Stimulated activated CD8-positive, alpha-beta memory T cell treated with anti-CD3 and anti-CD28 coated beads, Interleukin-4, amount 100 ng/mL, for 4 hours (primary cell): Measurements from ENCODE around the gene HOXB2.
"Not testable (repeated sequence)": the region's sequence is repeated elsewhere in the genome, so short reads cannot be mapped to it uniquely, and the experiment has no call there.

ENCODE experiments used
- DNase-seq, 2 donors: peaks; one replicate each; pipeline ENCODE4 v3.0.0-alpha.2; 2020; ENCODE audit warnings: low read depth in 2 of 2, low spot score in 1 of 2

Gene HOXB2

GRCh38 chr17:48515925-48516900, 28.7 kb downstream of the HOXB2 start:
- DNase-seq: no peak

- DNase-seq: no peak
Measured at GRCh38 chr17:48514477-48514876, 30.4 kb downstream of the HOXB2 start.

GRCh38 chr17:48513666-48514455, 31.0 kb downstream of the HOXB2 start:
- no peak for DNase-seq

- no peak for DNase-seq
Measured at GRCh38 chr17:48513097-48513496, 31.8 kb downstream of the HOXB2 start.

- no peak for DNase-seq
Measured at GRCh38 chr17:48510761-48511604, 33.9 kb downstream of the HOXB2 start.

- DNase-seq: no peak
Measured at GRCh38 chr17:48510381-48510760, 34.5 kb downstream of the HOXB2 start.

- not testable (repeated sequence) for DNase-seq
Measured at GRCh38 chr17:48509708-48510107, 35.2 kb downstream of the HOXB2 start.

GRCh38 chr17:48506246-48506645, 38.7 kb downstream of the HOXB2 start:
- DNase-seq: no peak

- peak in 1 of 2 donors; percentile 21 for DNase-seq
Measured at GRCh38 chr17:48505788-48506187, 39.1 kb downstream of the HOXB2 start.

- DNase-seq: no peak
Measured at GRCh38 chr17:48504953-48505352, 40.0 kb downstream of the HOXB2 start.

- DNase-seq: no peak
Measured at GRCh38 chr17:48503747-48504146, 41.2 kb downstream of the HOXB2 start.

- no peak for DNase-seq
Measured at GRCh38 chr17:48502901-48503300, 42.0 kb downstream of the HOXB2 start.

GRCh38 chr17:48502312-48502711, 42.6 kb downstream of the HOXB2 start:
- no peak for DNase-seq

GRCh38 chr17:48500435-48501426, 44.2 kb downstream of the HOXB2 start:
- DNase-seq: no peak

GRCh38 chr17:48499735-48500434, 45.0 kb downstream of the HOXB2 start:
- DNase-seq: no peak

GRCh38 chr17:48499248-48499647, 45.7 kb downstream of the HOXB2 start:
- DNase-seq: no peak

GRCh38 chr17:48498164-48498850, 46.6 kb downstream of the HOXB2 start:
- DNase-seq: no peak

- DNase-seq: no peak
Measured at GRCh38 chr17:48497103-48497502, 47.8 kb downstream of the HOXB2 start.

GRCh38 chr17:48494335-48494734, 50.6 kb downstream of the HOXB2 start:
- no peak for DNase-seq
